Inflammatory macrophage treated with lipopolysaccharide for 4 hours (primary cell): ENCODE data around the gene RPS15A.
"Not testable (repeated sequence)": the region's sequence is repeated elsewhere in the genome, so short reads cannot be mapped to it uniquely, and the experiment has no call there.

Experiments used
- DNase-seq: peaks from one replicate; pipeline ENCODE4 v3.0.0-alpha.2; 2020

Gene RPS15A

DNA sequence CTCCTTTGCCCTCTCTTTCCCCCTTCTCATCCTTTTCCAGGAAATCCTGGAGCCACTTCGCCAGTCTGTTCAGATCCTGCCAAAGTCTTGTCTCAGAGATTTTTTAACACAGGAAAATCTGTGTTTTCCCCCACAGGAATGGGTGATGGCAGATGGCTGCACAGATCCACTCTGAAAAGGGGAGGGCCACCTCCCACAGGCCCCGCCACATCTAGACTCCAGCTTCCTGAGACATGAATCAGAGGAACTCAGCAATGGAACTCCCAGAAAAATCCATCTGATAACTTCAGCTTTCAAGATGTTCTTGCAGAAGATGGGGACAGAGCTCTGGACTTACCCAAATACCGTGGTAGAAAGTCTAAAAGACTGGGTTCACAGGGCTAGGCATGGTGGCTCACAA lies 50.1 kb downstream of the RPS15A start:
- DNase-seq: not testable (repeated sequence)

DNA sequence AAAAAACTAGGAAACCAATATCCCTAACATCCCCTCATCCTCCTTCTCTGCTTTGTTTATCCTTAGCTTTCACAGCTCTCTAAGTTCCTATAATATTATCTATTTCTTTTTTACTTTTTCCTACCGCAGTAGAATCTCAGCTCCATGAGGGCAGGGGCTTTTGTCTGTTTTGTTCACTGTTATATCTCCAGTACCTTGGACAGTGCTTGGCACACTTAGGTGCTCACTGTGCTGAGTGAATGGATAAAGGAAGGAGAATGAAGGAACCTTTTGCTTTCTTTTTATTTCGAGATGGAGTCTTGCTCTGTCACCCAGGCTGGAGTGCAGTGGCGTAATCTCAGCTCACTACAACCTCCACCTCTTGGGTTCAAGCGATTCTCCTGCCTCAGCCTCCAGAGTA lies 51.4 kb downstream of the RPS15A start:
- DNase-seq: not testable (repeated sequence)

DNA sequence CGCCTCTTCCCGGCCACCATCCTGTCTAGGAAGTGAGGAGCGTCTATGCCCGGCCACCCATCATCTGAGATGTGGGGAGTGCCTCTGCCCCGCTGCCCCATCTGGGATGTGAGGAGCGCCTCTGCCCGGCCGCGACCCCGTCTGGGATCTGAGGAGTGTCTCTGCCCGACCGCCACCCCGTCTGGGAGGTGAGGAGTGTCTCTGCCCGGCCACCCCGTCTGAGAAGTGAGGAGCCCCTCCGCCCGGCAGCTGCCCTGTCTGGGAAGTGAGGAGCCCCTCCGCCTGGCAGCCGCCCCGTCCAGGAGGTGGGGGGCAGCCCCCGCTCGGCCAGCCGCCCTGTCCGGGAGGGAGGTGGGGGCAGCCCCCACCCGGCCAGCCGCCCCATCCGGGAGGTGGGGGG lies 55.9 kb downstream of the RPS15A start:
- not testable (repeated sequence) for DNase-seq
